Measurements from ENCODE around the gene VEPH1.

Gene VEPH1

DNA sequence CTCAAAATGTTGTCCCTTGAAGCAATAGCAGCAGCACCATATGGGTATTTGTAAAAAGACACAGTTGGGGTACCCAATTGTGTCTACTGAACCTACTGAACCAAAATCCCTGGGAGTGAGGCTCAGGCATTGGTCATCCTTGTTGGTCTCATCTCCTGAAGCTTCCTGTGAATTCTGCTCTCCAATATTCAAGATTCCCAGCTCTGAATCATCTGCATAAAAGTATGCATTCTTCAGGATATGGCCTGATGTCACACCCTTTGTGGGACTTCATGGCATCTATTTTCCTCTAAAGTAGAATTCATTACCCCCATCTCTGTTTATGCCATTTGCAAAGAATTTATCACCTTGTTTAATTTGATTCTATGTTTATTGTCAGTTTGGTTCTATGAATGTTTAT, 79.9 kb downstream of the VEPH1 start:
- DNase-seq: no peak

DNA sequence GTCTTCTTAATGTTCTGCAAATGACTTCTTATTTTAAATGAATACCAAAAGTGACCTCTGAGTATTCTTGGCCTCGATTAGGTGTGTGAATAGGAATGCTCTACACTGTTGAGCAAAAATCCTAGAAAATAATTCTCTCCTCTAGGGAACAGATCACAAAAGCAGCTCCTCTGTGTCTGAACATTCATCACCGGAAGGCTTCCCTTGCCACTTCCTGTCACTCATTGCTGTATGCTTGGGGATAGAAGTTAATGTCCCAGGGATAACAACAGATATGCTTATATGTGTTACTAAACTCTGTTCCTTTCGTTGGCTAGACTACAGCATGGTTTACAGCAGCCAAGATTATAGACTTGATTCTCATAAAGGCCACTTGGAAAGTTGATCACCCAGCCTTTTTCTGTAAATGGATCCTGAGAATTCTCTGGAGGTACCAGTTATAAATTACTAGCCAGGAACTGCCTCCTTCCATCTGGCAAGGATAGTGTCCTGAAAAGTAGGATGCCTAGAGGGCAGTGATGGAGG, 82.5 kb downstream of the VEPH1 start:
- DNase-seq: no peak

DNA sequence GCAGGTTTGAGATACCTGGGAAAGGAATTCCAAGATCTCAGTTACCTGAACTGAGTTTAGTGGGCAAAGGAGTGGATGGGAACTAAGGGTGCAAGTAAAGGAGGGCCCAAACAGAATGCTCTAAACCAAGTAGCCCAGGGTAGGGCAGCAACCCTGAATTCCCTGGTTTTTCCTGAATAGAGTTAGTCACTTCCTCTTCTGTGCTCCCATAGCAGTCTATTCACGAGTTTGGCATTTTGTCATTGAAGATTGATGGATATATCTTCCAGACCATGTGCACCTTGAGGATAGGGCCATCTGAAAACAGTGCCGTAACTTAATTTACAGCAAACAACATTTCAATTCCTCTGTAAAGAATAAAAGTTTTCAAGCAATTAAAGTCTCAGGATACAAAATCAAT, 85.1 kb downstream of the VEPH1 start:
- no peak for DNase-seq

- DNase-seq: no peak
Measured at GRCh38 chr3:157417247-157417646, 86.0 kb downstream of the VEPH1 start.

- no peak for DNase-seq
Measured at GRCh38 chr3:157416347-157417087, 86.7 kb downstream of the VEPH1 start.

DNA sequence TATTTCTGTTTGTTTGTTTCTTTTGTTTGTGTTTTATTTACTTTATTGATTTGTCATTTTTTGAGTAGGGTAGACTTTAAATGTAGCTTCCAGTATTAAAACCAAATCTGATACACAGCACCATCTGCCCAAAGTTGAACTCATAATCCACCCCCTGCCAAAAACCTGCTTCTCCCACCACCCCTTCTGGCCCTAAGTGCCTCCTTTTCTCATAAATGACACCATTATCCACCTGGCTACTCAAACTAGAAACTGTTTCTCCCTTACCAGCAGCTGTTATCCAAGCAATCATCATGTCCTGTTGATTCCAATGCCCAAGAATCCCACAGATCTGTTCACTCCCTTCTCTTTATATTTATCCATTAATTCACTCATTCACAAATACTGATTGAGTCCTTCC, 88.4 kb downstream of the VEPH1 start:
- DNase-seq: no peak

GRCh38 chr3:157412323-157412855, 90.8 kb downstream of the VEPH1 start:
- DNase-seq: no peak

DNA sequence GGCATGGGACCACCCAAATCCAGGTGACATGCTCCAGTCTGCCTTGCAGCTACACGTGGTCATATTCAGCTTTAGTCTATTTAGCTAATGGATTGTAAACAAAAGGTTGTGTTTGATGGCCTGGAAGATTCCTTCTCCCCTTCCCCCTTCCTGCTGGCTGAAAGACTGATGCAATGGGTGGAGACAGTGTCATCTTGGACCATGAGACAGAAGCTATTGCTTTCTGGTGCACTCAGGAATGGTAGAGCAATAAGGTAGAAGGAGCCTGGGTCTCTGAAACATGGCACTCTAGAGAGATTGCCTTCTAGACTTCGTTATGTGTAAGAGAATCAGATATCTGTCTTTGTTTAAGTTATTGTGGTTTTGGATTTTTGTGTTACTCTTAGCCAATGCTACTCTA, 92.3 kb downstream of the VEPH1 start:
- no peak for DNase-seq

DNA sequence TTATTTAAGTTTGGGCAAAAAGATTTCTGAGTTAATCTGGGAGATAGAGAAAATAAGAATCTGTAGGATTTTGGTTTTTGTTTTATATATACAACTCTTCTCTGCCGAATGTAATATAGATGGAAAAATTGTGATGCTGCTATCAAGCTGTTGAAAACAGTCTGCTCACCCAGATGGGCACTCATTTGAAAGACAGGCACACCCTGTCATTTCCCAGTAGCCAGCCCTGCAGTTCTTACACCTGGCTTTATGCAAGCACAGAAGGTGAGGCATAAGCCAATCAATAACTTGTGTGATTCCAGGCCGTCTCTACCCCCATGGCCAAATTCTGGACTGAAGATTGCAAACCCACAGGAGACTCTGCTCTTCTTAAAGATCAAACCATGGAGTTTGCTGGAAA, 93.7 kb downstream of the VEPH1 start:
- no peak for DNase-seq

DNA sequence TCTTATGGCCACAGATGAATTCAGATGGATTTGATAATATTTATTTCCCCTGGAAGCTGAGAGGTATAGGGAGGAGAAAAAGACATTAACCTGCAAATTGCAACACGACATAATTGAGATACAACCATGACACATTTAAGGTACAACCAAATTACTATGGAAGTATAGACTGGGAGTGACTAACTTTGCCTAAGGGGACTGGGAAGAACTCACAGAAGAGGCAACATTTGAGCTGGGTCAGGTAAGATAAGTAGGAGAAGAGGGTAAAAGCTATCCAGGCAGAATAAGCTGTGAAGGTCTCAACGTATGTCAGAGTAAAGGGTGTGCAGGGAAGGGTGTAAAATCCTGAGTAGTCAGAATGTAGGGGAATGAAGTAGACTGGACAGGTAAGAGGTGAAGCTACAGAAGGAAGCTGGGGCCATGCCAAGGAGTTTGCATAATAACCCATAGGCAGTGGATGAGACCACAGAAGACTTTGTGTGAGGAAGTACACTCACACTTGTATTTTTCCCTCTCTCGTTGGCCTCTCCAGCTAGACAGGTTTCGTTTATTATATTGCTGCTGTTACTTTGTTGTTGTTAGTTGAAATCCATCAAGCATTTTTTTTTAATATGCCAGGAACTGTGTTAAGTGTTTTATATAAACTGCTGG, 94.6 kb downstream of the VEPH1 start:
- DNase-seq: no peak

DNA sequence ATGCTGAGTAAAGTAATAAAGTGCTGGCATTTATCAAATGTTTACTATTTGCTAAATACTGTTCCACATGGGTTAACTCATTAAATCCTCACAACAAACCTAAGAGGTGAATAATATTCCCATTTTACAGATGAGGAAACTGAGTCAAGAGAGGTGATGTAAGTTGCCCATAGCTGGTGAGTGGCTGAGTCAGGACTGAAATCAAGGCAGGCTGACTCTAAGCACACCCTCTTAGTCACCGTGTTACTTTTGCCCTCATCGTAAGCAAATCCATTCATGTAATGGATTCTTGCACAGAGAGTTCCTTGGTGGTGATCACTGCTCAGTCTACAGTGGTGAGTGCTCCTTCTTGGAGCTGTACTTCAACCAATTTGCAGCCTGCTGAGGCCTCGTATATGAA, 95.4 kb downstream of the VEPH1 start:
- DNase-seq: no peak

- no peak for DNase-seq
Measured at GRCh38 chr3:157406394-157406793, 96.8 kb downstream of the VEPH1 start.

GRCh38 chr3:157405457-157405856, 97.8 kb downstream of the VEPH1 start:
- DNase-seq: no peak

- no peak for DNase-seq
Measured at GRCh38 chr3:157404381-157404780, 98.8 kb downstream of the VEPH1 start.

GRCh38 chr3:157398598-157398997, 104.6 kb downstream of the VEPH1 start:
- DNase-seq: no peak

GRCh38 chr3:157394411-157394810, 108.8 kb downstream of the VEPH1 start:
- DNase-seq: no peak

GRCh38 chr3:157393113-157393512, 110.1 kb downstream of the VEPH1 start:
- DNase-seq: no peak

GRCh38 chr3:157392104-157392503, 111.1 kb downstream of the VEPH1 start:
- DNase-seq: no peak

- no peak for DNase-seq
Measured at GRCh38 chr3:157390713-157391515, 112.3 kb downstream of the VEPH1 start.

DNA sequence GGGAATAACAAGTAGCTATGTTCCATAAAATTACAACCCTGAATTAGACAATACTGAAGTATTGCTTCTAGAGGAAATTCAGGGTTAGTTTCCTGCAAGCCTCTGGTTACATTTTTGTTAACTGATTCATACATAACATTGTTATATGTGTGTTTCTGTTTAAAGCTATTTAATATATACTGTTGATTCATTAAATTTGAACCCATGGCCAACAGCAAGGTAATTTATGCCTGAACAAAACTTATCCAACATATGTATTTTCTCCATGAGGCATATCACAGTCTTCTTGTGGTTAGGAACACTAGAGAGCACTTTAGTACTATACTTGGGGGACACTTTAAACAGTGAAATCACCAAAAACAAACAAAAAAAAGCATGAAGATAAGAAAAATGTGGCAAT, 114.2 kb downstream of the VEPH1 start:
- no peak for DNase-seq

DNA sequence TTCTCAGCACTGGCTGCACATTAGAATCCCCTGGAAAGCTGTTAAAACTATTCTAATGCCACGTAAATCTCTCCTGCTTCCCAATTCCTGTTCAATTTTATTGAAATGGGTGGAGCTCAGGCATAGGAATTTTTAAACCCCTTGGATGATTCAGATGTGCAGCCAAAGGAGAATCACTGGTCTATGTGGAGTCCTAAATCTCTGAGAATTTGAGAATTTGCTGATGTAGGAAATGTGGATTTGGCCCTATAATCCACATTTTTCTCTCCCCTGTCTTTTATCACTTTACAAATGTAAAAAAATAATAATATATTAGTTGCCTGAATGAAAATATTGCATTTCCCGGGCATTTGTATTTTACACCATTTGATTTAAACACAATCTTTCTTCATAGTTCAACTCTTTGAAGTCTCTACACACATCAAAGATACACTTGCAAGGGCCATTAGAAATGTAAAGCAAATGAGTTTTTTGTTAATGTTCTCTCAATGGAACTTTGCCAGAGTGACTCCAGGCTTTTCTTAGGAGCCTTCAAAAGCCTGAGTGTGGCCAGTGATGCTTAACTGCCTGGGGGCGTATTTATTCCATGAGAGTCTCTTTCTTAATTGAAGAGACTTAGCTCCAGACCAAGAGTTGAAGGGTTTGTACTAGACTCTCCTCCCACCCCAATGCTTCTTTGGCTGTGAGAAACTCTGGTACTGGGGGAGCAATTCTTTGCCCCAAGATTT, 115.3 kb downstream of the VEPH1 start:
- DNase-seq: no peak

GRCh38 chr3:157384491-157384890, 118.7 kb downstream of the VEPH1 start:
- DNase-seq: no peak

- DNase-seq: no peak
Measured at GRCh38 chr3:157384031-157384430, 119.2 kb downstream of the VEPH1 start.

Measured in femur (tissue), 1 donor.